HG03108 (cell line): ENCODE measurements around the gene ZAP70.
A peak's percentile ranks its signal among the peaks of the same experiment; 100 is the strongest.

ENCODE experiments used
- ATAC-seq: cut with Tn5 transposase; IDR thresholded peaks from one replicate; pipeline ENCODE4 v1.9.1; 2021; ENCODE audit warnings: moderate library complexity; ENCODE audit not compliant: unreplicated experiment

ZAP70 gene

DNA sequence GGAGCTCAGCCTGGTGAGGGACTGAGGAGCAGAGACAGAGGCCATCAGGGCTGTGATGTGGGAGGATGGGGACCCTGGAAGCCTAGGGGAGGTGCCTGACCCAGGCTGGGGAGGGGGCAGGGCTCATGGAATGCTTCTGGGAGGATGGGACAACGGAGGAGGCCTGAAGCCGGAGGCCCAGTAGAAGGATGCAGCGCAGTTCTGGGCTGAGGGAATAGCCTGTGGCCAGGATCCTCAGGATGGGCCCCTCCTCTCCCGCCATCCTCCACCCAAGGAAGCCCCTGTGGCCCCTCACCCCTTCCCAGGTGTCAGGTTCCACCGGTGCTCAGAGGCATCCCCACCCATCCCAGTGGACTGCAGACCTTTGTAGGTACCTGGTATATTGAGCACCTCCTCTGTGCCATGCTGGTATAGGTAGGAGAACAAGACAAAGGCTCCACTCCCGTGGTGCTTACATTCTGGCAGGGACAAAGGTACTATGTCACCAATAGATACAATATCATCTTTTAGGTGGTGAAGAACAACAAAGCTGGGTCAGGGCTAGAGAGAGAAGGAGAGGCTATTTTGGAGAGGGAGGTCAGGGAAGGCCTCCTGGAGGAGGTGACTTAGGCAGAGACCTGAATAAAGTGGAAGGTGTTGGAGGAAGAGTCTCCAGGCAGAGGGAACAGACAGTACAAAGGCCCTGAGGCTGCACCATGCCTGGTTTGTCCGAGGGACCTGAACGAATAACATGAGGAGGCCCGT lies 2.7 kb downstream of the ZAP70 start:
- no peak for ATAC-seq

DNA sequence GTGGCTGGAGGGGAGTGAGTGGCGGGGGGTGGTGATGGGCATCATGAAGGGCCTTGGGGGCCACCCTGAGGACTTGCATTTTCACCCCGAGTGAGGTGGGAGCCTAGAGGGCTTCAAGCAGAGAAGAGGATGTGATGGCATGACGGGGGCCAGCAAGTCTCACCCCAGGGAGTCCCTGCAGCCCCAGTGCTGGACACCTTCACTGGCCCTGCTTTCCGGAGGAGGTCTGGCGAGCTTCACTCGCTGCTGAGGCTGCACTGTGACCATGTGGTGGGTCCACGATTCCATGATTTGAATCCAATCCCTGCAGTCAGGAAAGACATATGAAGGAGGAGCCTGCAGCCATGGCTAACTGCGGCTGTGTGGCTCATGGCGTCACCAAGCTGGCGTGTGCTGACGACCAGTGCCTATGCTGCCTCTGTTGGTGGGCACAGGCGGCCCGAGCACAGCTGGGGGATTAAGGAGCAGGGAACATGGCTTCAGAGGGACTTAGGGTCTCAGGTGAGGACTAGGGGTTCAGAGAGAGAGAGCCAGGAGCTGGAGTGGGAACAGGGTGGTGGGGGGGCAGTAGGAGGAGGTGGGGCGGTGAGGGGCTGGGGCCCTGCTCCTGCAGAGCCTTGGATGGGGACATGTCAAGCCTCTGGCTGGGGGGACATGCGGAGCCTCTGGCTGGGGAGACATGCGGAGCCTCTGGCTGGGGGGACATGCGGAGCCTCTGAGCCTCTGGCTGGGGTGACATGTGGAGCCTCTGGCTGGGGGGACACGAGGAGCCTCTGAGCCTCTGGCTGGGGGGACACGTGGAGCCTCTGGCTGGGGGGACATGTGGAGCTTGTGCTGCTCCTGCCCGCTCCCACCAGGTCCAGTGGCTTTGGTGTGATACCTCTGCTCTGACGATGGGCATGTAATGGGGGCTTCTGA lies 3.6 kb downstream of the ZAP70 start:
- ATAC-seq = no peak

DNA sequence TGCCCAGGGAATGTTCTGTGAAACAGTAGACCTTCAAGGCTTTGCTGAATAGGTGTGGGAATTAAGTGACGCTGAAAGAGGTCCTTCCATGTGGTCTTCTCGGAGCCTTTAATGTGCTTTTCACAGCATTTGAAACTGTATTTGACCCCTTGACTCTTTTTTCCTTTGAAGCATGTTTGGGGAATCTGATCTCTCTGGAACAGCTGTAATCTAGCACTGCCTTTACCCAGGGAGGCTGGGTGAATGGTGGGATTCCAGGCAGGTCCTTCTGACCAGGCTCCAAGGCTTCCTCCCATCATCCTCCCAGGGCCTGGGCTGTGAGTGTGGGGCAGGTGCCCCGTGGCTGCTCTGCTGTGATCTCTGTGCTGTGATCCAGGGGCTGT lies 4.2 kb downstream of the ZAP70 start:
- ATAC-seq = no peak

DNA sequence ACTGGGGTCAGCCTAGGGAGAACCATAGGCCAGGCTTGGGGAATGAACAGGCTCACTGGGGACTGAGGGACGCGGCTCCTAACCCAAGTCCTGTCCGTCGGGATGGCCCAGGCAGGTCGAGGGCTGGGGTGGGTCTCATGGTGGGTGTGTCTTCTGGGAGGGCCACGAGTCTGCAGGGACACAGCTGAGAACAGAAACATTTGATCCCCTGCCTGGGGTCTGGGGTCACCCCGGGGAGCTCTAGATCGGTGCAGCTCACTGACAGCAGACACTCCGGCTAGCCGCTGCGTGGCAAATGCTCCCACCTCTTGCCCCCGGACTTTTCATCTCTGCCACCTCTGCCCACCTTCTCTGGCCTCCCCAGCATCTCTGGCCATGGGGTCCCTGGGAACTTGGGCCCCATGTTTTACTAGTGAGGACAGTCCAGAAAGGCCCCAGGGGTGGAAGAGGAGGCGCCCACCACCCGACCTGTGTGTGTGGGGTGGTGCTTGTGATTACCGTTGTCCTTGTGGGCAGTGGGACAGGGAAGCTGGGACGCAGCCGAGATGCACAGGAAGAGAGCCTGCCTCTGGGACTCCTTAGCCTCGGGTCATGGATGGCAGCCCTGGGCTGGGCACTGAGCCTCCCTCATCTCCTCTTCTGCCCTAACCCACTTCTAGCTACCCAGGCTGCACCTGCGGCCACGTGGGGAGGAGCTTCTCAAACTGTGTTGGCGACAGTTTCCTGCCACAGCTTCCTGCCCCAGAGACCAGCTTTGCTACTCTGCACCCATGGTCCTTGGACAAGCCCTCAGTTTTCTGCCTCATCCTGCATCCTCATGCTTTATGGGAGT lies 4.9 kb downstream of the ZAP70 start:
- peak; percentile 72 for ATAC-seq

DNA sequence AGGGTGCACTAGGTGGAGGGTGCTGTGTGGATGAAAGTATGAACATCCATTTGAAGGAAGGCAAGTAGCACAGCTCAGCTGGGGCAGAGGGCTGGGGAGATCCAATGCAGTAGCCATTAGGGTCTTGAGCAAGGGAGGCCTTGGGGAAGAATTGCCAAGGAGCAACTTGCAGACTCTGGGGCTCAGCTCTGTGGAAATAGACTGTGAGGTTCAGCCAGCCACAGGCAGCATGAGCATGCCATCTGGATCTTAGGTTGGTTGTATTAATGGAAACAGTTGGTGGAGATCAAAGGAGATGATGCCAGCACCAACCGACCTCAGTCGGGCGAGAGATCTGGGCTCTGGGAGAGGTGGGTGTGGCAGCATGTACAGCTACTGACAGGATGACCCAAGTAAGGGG lies 5.6 kb downstream of the ZAP70 start:
- no peak for ATAC-seq

DNA sequence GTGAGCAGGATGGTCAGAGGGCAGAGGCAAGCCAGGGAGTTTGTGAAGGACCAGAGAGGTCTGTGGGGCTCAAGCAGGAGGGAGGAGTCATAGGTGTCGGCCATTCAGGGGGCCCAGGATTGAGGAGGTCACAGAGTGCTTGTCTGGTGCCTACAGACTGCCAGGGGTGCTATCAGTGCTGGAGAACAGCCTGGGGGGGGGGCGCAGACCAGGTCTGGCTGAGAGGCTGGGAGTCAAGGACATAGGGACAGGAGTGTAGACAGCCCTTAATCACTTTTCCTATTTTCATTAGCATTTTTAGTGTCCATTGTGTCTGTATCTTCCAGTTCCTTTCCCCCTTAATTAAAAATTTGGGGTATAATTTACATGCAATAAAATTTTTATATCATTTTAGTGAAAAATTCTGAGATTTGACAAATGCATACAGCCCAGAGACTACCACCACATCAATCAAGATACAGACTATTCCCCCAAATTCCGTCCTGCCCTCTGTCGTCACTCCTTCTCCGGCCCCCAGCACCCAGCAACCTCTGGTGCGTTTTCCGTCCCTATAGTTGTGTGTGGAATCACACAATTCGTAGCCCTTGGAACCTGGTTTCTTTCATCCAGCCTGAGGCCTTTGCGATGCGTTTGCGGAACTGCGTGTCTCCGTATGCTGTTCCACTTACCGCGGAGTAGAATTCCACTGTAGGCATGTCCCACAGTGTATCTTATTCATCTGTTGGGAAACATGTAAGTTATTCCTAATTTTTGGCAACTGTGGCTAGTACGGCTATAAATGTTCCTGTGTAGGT lies 6.2 kb downstream of the ZAP70 start:
- ATAC-seq = no peak

DNA sequence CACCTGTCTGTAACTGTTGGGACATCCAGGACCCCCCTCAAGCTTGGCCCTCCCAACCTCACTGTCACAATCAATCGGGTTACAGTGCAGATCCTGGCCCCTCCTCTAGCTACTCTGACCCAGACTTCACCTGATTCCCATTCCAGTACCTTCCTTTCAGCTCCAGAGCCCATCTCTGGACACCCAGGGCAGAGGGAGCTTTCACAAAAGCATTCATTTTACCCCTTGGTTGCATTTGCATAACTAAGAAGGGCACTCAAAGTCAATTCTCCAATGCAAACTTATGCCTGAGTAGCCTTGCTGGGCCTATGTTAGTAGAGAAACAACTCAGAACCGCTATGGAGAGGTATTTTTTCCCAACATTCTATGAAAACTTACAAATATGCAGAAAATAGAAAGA lies 7.4 kb downstream of the ZAP70 start:
- ATAC-seq = no peak

DNA sequence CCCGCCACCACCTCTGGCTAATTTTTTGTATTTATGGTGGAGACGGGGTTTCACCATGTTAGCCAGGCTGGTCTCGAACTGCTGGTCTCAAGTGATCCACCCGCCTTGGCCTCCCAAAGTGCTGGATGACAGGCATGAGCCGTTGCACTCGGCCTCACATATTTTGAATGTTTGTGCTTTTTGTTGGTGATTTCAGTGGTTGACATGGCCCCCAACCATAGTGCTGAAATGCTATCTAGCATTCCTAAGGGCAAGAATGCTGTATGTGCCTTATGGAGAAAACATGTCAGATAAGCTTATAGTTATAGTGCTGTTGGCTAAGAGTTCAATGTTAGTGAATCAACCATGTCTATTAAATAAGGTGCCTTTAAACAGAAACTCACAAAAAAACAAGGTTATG lies 8.9 kb downstream of the ZAP70 start:
- ATAC-seq = no peak

DNA sequence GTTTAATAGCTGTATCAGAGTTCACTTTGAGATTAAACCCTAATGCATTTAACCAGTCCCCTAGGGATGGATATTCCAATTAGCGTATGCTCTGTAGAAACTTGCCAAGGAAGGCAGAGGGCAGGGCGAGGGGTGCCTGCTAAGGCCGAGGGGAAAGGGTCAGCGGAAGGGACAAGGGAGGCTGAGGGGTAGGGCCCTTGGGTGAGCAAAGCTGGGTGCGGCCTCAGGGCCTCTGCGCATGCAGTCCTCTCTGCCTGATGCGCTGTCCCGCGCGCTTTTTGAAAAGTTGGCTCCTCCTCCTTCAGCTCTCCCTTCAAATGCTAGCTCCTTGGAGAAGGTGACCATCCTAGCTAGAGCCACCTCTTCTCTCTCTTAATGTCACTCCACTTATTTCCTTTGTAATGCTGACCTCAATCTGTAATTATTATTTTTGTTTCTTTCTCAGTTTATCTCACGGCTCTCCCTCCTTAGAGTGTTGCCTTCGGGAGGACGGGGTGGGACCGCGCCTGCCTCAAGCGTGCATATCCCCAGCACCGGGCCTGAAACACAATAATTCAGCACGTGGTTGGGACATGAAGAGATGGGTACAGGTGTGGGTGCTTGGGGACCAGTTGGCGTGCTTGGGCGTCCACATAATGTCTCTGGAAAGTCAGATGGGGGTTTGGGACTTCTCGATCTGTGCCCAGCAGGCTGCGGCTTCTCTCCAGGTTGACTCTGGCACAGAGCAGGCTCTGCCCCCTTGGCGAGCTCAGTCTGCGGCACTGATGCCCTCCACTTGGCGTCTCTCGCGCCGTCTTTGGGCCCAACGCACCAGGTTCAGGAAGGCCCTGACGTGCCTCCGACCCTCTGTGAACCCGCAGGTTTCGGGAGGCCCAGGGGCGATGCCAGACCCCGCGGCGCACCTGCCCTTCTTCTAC lies 10.0 kb downstream of the ZAP70 start:
- ATAC-seq = no peak

DNA sequence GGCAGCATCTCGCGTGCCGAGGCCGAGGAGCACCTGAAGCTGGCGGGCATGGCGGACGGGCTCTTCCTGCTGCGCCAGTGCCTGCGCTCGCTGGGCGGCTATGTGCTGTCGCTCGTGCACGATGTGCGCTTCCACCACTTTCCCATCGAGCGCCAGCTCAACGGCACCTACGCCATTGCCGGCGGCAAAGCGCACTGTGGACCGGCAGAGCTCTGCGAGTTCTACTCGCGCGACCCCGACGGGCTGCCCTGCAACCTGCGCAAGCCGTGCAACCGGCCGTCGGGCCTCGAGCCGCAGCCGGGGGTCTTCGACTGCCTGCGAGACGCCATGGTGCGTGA lies 10.7 kb downstream of the ZAP70 start:
- ATAC-seq = no peak

DNA sequence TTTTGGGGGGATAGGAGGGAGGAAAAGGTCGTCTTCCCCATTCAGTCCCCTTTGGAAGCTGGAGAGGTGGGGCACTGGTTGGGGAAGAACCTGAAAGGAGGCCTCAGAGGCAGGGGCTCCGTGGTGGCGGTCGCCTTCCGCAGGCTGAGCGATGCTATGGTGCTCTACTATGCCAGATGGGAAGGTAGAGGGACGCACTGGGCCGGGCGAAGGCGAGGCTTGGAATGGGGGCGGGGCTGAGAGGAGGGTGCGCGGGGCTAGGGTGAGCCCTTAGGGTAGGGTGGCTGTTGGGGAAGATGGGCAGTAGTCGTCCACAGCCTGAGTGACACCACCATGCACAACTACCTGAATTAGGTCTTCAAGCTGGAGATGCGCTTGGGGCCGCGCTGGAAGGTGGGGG lies 11.1 kb downstream of the ZAP70 start:
- no peak for ATAC-seq

DNA sequence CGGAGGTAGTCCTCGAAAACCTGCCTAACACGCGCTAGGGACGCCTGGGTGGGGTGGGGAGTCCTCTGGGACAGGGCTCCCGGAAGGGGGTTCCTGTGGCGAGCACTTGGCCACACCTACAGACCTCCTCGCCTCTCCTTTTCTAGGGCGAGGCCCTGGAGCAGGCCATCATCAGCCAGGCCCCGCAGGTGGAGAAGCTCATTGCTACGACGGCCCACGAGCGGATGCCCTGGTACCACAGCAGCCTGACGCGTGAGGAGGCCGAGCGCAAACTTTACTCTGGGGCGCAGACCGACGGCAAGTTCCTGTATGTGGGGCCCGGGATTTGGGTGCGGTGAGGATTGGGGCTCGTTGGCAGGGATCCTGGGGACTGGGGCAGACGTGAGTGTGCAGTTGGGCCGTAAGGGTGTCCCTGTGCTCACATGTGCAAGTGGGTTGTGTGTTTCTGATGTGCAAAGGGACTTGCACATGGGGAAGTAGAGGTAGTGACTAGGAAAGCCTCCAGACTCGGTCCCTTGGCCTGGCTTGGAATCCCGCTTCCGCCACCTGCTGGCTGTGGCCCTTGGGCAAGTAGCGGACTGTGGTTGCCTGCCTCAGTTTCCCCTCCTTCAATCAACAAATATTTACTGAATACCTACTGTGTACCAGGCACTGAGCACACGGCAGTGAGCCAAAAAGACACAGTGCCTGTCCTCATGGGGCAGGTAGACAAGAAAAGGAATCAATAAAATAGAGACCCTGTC lies 11.7 kb downstream of the ZAP70 start:
- ATAC-seq = no peak

DNA sequence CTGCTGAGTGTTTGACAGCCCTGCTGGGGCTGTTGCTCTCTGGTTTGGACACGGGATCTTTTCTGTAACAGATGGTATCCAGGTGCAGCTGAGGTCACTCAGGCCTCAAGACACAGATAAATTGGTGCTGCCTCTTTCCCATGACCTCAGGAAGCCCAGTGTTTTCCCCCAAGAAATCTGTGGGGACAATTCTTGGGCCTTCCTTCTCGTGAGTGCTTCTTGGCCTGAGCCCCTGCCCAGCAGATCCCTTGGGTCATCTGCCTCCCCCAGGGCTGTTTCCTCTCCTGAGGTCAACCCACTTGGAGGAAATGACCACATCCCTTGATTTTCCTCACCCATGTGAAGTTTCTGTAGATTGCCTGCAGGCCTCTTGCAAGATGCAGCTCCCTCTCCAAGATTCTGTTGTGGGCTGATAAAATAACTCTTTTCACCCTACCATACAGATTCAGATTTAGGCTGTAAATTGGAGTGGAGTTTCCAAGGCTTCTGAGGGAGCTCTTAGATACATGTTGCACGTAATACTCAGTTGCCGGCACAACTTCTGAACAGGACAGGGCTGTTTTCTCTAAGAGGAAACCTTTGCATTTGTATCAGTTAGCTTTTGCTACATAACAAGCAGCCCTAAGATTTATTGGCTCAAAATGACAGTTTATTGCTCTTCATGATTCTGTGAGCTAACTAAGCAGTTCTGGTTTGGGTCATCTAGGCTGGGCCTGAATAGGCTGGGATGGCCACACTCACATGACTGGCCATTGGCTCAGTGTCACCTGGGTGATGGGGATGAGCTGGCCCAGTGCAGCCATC lies 13.1 kb downstream of the ZAP70 start:
- no peak for ATAC-seq

DNA sequence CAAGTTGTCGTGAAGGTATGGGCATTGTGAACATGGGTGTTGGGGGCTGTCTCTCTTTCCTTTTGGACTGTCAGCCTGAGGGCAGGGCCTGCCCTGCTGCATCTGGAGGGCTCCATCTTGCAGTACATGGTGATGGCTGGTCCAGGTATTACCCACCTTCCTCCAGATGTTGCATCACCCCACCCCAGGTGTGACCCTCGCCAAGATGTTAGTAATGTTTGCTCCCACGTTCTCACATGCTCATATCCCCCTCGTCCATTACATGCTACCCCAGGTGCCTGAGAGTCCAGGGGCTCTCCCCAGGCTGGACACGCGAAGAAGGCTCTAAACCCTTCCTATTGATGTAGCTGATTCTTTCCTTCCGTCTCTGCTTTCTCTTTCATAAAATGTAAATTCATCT lies 13.9 kb downstream of the ZAP70 start:
- no peak for ATAC-seq

DNA sequence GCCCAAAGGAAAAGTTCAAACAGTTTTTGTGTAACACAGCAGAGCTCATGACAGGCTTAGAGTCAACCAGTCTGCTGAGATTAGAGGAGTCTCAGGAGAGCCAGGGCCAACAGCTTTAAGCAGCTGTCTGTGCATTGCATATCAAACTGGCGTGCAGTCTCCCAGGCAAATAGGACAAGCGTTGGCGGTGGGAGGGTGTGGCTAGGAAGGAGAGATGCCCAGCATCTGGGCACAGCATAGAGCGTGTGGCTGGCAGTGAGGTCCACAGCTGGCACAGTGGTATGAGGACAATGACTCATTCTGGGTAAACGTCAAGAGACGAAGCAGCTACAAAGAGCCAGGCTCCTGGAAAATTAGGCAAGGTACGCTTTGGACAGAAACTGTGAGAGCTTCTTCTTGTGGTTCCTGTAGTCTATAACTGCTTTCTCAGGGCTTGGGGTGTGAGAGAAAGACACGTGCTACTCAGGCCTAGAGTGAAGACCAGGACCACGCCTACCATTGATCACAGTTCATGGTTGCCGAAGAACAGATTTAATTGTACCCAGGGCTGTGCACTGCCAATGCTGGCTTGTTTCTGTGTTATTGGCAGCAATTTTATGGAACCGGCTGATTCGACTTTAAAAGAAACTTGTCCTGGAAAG lies 14.8 kb downstream of the ZAP70 start:
- ATAC-seq = no peak

DNA sequence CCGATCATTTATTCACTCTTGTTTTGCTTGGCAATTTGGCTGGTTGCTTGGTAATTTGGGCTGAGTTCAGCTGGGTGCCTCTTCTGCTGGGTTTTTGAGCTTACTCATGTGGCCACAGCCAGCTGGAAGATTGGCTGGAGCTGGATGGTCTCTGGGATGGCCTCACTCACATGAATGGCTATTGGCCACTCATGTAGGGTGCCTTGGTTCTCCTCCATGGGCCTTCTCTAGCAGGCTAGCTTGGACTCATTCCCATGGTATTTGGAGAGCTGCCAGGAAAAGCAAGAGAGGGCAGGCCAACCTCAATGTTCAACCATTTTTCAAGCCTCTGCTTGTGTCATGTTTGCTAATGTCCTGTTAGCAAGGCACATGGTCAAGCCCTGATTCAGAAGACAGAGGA lies 16.9 kb downstream of the ZAP70 start:
- ATAC-seq = no peak

DNA sequence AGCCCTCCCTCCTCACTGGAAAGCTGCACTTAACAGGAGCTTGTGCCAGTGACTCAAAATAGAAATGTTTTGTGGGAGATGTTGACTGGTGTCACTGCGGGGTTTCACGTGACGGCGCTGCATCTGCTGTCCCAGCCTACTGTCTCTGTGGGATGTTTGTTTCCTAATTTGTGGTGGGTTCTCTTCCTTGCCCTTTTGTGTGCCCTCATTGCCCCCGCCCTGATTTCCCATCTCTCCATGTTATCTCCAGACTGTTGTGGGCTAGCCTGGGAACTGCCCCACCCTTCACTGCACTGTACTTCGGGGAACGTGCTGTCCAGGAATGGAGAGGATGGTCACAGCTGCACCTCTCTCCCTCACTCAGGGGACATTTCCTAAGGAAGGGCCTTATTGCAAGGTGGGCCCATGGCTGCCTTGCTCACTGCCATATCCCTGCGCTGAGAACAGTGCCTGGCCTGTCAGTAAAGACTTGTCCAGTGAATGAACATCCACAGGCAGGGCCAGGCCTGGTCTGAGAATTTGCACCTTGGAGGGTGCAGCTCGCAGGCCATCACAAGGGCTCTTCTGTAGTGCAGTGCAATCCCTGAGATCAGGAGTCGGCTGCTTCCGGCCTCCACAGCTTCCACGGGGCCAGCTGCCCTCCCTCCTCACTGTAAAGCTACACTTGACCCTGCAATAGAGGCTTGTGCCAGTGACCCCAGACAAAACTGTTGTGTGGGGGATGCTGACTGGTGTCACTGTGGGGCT lies 18.1 kb downstream of the ZAP70 start:
- no peak for ATAC-seq
